ENCODE results near the gene SRM. TPM values are rescaled to one million over a fixed set of nuclear protein-coding genes. Genes with fewer than 3 reads are reported as not detected.
"Not testable (repeated sequence)": the region's sequence is repeated elsewhere in the genome, so short reads cannot be mapped to it uniquely, and the experiment has no call there.

SRM gene
- total RNA-seq, 1 experiment from 2014 or later = 150 TPM

GRCh38 chr1:11051121-11051520, 8.7 kb downstream of the SRM start:
- ATAC-seq; H3K27ac ChIP-seq (ENCODE audit: low read depth, low read length); H3K4me1 ChIP-seq (ENCODE audit: control insufficient read depth in 1 of 2, insufficient read depth in 2 of 2, low read length in 2 of 2); H2AFZ ChIP-seq (ENCODE audit: low read depth, low read length, poor library complexity, severe bottlenecking); DNase-seq (ENCODE audit: low read depth, low spot score); H3K9me2 ChIP-seq (ENCODE audit: insufficient read depth); BruUV-seq (replicated peaks); H4K20me1 ChIP-seq (ENCODE audit: insufficient read depth); intact Hi-C loops (cut with micrococcal nuclease); RAD21 ChIA-PET (ENCODE audit: low non-redundant PET in 1 of 2, low total read pairs in 2 of 2, uncharacterized antibody in 2 of 2, unreplicated experiment in 2 of 2); H3K9ac ChIP-seq (ENCODE audit: low read length); H3K36me3 ChIP-seq (ENCODE audit: control insufficient read depth in 1 of 2, insufficient read depth in 2 of 2, low read length in 2 of 2); H3K4me2 ChIP-seq (ENCODE audit: low read length); POLR2A ChIA-PET; H3K27me3 ChIP-seq (ENCODE audit: insufficient read depth, low read length); H3K79me2 ChIP-seq (ENCODE audit: insufficient read depth, low read length); H3K4me3 ChIP-seq (replicated peaks in 1 of 2; ENCODE audit: low read depth in 1 of 2, low read length in 2 of 2); H3K9me3 ChIP-seq (ENCODE audit: control insufficient read depth in 1 of 2, insufficient read depth in 1 of 2, low read depth in 1 of 2, low read length in 2 of 2): not testable (repeated sequence)
- CTCF ChIA-PET = interaction anchor here (1.6 kb wide), 1 partner anchor 13 kb away, joined by 8 read pairs; no protein-coding TSS in a partner anchor

GRCh38 chr1:11046625-11047365, 13.0 kb downstream of the SRM start, which contains the start of gene MASP2:
Gene MASP2, minus strand, starts transcription at chr1:11047239. Its CDS starts 32 bp downstream, at chr1:11047207.
- BruUV-seq (replicated peaks) = no TSS peak
- TF ChIP-seq CTCF (IDR thresholded peaks at IDR 0.05 in 2 of 3, conservative IDR thresholded peaks at IDR 0.05 in 1 of 3; ENCODE audit: borderline replicate concordance in 1 of 3, insufficient read depth in 1 of 3, low read depth in 2 of 3, low read length in 2 of 3) (no peak), SIN3A (IDR thresholded peaks at IDR 0.05; ENCODE audit: low read depth) (no peak), POLR2A (IDR thresholded peaks at IDR 0.05; ENCODE audit: borderline replicate concordance, extremely low read depth, insufficient read depth, insufficient read length) (no peak), FOSL1 (IDR thresholded peaks at IDR 0.05; ENCODE audit: low read depth) (no peak), CEBPB (IDR thresholded peaks at IDR 0.05; ENCODE audit: low read depth) (no peak), ZFX (IDR thresholded peaks at IDR 0.05) (no peak), EZH2 (IDR thresholded peaks at IDR 0.05) (no peak), EGR1 (IDR thresholded peaks at IDR 0.05; ENCODE audit: low read depth) (no peak), ZNF274 (IDR thresholded peaks at IDR 0.05; ENCODE audit: low read depth, low read length) (no peak), CBX3 (IDR thresholded peaks at IDR 0.05; ENCODE audit: low read depth) (no peak)
- Histone ChIP-seq H3K9me3 (ENCODE audit: control insufficient read depth in 1 of 2, insufficient read depth in 1 of 2, low read depth in 1 of 2, low read length in 2 of 2) (no peaks in the 10 kb centered on the region), H3K4me1 (ENCODE audit: control insufficient read depth in 1 of 2, insufficient read depth in 2 of 2, low read length in 2 of 2) (no peaks in the 10 kb centered on the region), H3K79me2 (ENCODE audit: insufficient read depth, low read length) (no peaks in the 10 kb centered on the region), H3K36me3 (ENCODE audit: control insufficient read depth in 1 of 2, insufficient read depth in 2 of 2, low read length in 2 of 2) (no peaks in the 10 kb centered on the region), H3K9me2 (ENCODE audit: insufficient read depth) (no peaks in the 10 kb centered on the region), H3K4me2 (ENCODE audit: low read length) (no peak within 1 kb of the TSS), H4K20me1 (ENCODE audit: insufficient read depth) (no peaks in the 10 kb centered on the region), H3K27ac (ENCODE audit: low read depth, low read length) (no peak within 1 kb of the TSS), H3K4me3 (replicated peaks in 1 of 2; ENCODE audit: low read depth in 1 of 2, low read length in 2 of 2) (no peak within 1 kb of the TSS), H3K9ac (ENCODE audit: low read length) (no peak within 1 kb of the TSS), H3K27me3 (ENCODE audit: insufficient read depth, low read length) (no peaks in the 10 kb centered on the region), H2AFZ (ENCODE audit: low read depth, low read length, poor library complexity, severe bottlenecking) (no peak within 1 kb of the TSS)
- ChIA-PET CTCF (interaction anchor here (1.4 kb wide), 1 partner anchor 9 kb away, joined by 5 read pairs; no protein-coding TSS in a partner anchor), POLR2A (no interaction called here), RAD21 (ENCODE audit: low non-redundant PET in 1 of 2, low total read pairs in 2 of 2, uncharacterized antibody in 2 of 2, unreplicated experiment in 2 of 2) (no interaction called here)
- DNase-seq (ENCODE audit: low read depth, low spot score) = no peak
- intact Hi-C loops (cut with micrococcal nuclease) = no loop called here
- no peak for ATAC-seq

All from HCT116 (cell line).